DLD1 (cell line): ENCODE data around the gene ETDB.
"Not testable (repeated sequence)": the region's sequence is repeated elsewhere in the genome, so short reads cannot be mapped to it uniquely, and the experiment has no call there.

Experiments
- in situ Hi-C: cut with HindIII; loops from 2 replicates; pipeline ENCODE4 v1.10.0; 2017; ENCODE audit warnings: low sequenced_read_pairs

The ETDB gene

GRCh38 chrX:135120056-135120576 lies at the start of gene ETDB:
Gene ETDB (minus strand): TSS chrX:135120526. CDS start chrX:135119261, 1,265 bp downstream.
- in situ Hi-C loops = not testable (repeated sequence)

GRCh38 chrX:135169534-135169933 lies 49.2 kb upstream of the ETDB start:
- in situ Hi-C loops = not testable (repeated sequence)

- in situ Hi-C loops = no loop called here
Observed at GRCh38 chrX:135168486-135168885, 48.2 kb upstream of the ETDB start.

GRCh38 chrX:135154688-135155087 lies 34.4 kb upstream of the ETDB start:
- in situ Hi-C loops = not testable (repeated sequence)

GRCh38 chrX:135126145-135126544 lies 5.8 kb upstream of the ETDB start:
- in situ Hi-C loops = not testable (repeated sequence)

GRCh38 chrX:135116064-135116463 lies 4.3 kb downstream of the ETDB start:
- in situ Hi-C loops = not testable (repeated sequence)

GRCh38 chrX:135114392-135114791 lies 5.9 kb downstream of the ETDB start:
- in situ Hi-C loops = no loop called here

GRCh38 chrX:135112743-135113142 lies 7.6 kb downstream of the ETDB start:
- in situ Hi-C loops = no loop called here

GRCh38 chrX:135112096-135112729 lies 8.1 kb downstream of the ETDB start:
- in situ Hi-C loops = no loop called here

- in situ Hi-C loops = no loop called here
Observed at GRCh38 chrX:135109554-135109953, 10.8 kb downstream of the ETDB start.

- in situ Hi-C loops = no loop called here
Observed at GRCh38 chrX:135099493-135099783, 20.9 kb downstream of the ETDB start.

- in situ Hi-C loops = not testable (repeated sequence)
Observed at GRCh38 chrX:135097196-135097744, 23.1 kb downstream of the ETDB start.

- in situ Hi-C loops = no loop called here
Observed at GRCh38 chrX:135095715-135096114, 24.6 kb downstream of the ETDB start.

- in situ Hi-C loops = no loop called here
Observed at GRCh38 chrX:135094726-135095125, 25.6 kb downstream of the ETDB start.

GRCh38 chrX:135089126-135089525 lies 31.2 kb downstream of the ETDB start:
- in situ Hi-C loops = no loop called here

GRCh38 chrX:135087867-135088266 lies 32.5 kb downstream of the ETDB start:
- in situ Hi-C loops = no loop called here

- in situ Hi-C loops = no loop called here
Observed at GRCh38 chrX:135086197-135086854, 34.0 kb downstream of the ETDB start.

GRCh38 chrX:135081693-135082404 lies 38.5 kb downstream of the ETDB start:
- in situ Hi-C loops = no loop called here
